Aorta (tissue), 5 donors: ENCODE measurements around the gene CABP7. TPM values are rescaled to one million over a fixed set of nuclear protein-coding genes. Genes with fewer than 3 reads are reported as not detected.

Experiments used
- ATAC-seq: fragments of 200-7000 bp; cut with Tn5 transposase; one replicate; pipeline ENCODE4 v1.9.1; 2022; ENCODE audit warnings: moderate library complexity; ENCODE audit not compliant: low FRiP score
- DNase-seq, 2 donors: peaks; one replicate each; pipeline ENCODE4 v3.0.0-alpha.2; 2020
- H3K27ac ChIP-seq, 2 donors: one replicate each; pipeline ENCODE4 v1.5.1; 2013; ENCODE audit warnings: low read length in 2 of 2, mild to moderate bottlenecking in 2 of 2, moderate library complexity in 2 of 2, control low read depth in 1 of 2, inconsistent platforms in 1 of 2, low read depth in 1 of 2
- H3K27me3 ChIP-seq, 2 donors: one replicate each; pipeline ENCODE4 v1.6.1; 2013; ENCODE audit warnings: control low read depth in 1 of 2, low read length in 1 of 2, mild to moderate bottlenecking in 1 of 2, moderate library complexity in 1 of 2; ENCODE audit not compliant: insufficient read depth in 2 of 2, control insufficient read depth in 1 of 2
- H3K36me3 ChIP-seq, 2 donors: one replicate each; pipeline ENCODE4 v1.6.1; 2013; ENCODE audit warnings: control low read depth in 1 of 2, low read length in 1 of 2, mild to moderate bottlenecking in 1 of 2; ENCODE audit not compliant: insufficient read depth in 2 of 2, control insufficient read depth in 1 of 2
- H3K4me1 ChIP-seq, 2 donors: one replicate each; pipeline ENCODE4 v1.6.1; 2013; ENCODE audit warnings: low read length in 2 of 2, control low read depth in 1 of 2, mild to moderate bottlenecking in 1 of 2, moderate library complexity in 1 of 2; ENCODE audit not compliant: insufficient read depth in 2 of 2, control insufficient read depth in 1 of 2
- H3K4me3 ChIP-seq, 2 donors: one replicate each; pipeline ENCODE4 v1.5.1; 2013; ENCODE audit warnings: low read length in 2 of 2, control low read depth in 1 of 2, mild to moderate bottlenecking in 1 of 2
- H3K9me3 ChIP-seq: one replicate; pipeline ENCODE4 v1.6.1; 2013; ENCODE audit warnings: mild to moderate bottlenecking, low read length; ENCODE audit not compliant: control insufficient read depth
- WGBS, 2 donors: extraction: QIAGEN DNeasy Blood & Tissue Kit; methylation state at CpG; one replicate each; pipeline ENCODE4 v1.1.7; 2013; 5-methylcytosine and 5-hydroxymethylcytosine counted together
- intact Hi-C, 2 donors: fragments of 100-400 bp; cut with DNase I; formaldehyde crosslinking; loops; one replicate each; pipeline versions ENCODE4 v1.14.2 to v1.15.0; 2022
- polyA plus RNA-seq, 2 donors: library from polyadenylated mRNA; stranded (reverse); fragments of 200-250 nt; gene quantifications; one replicate each; pipeline ENCODE4 v1.2.3, GENCODE V29; 2013
- total RNA-seq, 2 donors: library from RNA; stranded (reverse); fragmentation: NEBNext Ultra II Directional; extraction: Animal tissue kit (Norgen Biotek cat#: 25700); gene quantifications; one replicate each; pipeline ENCODE4 v1.2.1, GENCODE V29; 2021
- donor health status: healthy with polysubstance abuse.
- donor health status: Bipolar disorder and iron deficiency.
- donor health status: DM: no; HTN: no; CAD: no.
- donor health status: DM: no; HTN: no; CAD: no.
- donor health status: DM: yes; HTN: yes; CAD: no.

CABP7 gene
- total and polyA plus RNA-seq, 4 donors: 0.10 to 0.13 TPM; not detected in 2

DNA sequence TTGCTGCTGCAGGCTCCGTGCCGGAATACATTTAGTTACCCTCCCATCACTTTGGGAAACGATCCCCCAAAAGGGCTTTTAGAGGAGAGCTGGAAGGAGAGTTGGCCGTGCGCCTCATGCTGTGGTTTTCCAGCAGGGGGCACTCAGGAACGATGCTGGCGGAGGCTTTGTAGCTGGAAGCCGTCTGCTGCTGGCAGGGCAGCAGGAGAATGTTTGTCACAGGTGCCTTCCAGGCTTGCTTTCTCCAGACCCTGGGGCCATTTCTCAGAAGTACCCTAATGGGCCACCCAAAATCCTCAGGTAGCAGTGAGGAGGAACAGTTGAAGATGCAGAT, 30.0 kb upstream of the CABP7 start:
- intact Hi-C loops: no loop called here
- 29% methylated on average over 8 of the region's 8 CpGs for WGBS, 2 donors
- Histone ChIP-seq H3K36me3 (no peaks in the 10 kb centered on the region), H3K27me3 (no peaks in the 10 kb centered on the region), H3K27ac (no peak overlapping the region), H3K4me3 (no peak overlapping the region), H3K9me3 (no peaks in the 10 kb centered on the region), H3K4me1 (no peaks in the 10 kb centered on the region)
- ATAC-seq (peak; percentile 45), DNase-seq (peak in 1 of 2 donors; percentile 62)

- H3K27me3 ChIP-seq: no peaks in the 10 kb centered on the region
- 74 to 75% methylated on average over 9 of the region's 9 CpGs for WGBS, 2 donors
- intact Hi-C loops: no loop called here
- ATAC-seq: no peak
- H3K36me3 ChIP-seq: peaks cover 0 to 4% of the 10 kb centered on the region in 2 donors
- no peaks in the 10 kb centered on the region for H3K9me3 ChIP-seq
- DNase-seq: no peak
- no peak overlapping the region for H3K4me3 ChIP-seq
- H3K4me1 ChIP-seq: no peaks in the 10 kb centered on the region
- H3K27ac ChIP-seq: no peak overlapping the region
Measured at GRCh38 chr22:29690476-29690875, 29.3 kb upstream of the CABP7 start.

- no peaks in the 10 kb centered on the region for H3K4me1 ChIP-seq
- no peaks in the 10 kb centered on the region for H3K9me3 ChIP-seq
- H3K4me3 ChIP-seq: no peak overlapping the region
- peaks cover 0 to 4% of the 10 kb centered on the region in 2 donors for H3K36me3 ChIP-seq
- DNase-seq (no peak), ATAC-seq (no peak)
- H3K27me3 ChIP-seq: no peaks in the 10 kb centered on the region
- WGBS, 2 donors: 87% methylated on average over 13 of the region's 13 CpGs
- intact Hi-C loops: no loop called here
- H3K27ac ChIP-seq: no peak overlapping the region
Measured at GRCh38 chr22:29691636-29692326, 28.0 kb upstream of the CABP7 start.

DNA sequence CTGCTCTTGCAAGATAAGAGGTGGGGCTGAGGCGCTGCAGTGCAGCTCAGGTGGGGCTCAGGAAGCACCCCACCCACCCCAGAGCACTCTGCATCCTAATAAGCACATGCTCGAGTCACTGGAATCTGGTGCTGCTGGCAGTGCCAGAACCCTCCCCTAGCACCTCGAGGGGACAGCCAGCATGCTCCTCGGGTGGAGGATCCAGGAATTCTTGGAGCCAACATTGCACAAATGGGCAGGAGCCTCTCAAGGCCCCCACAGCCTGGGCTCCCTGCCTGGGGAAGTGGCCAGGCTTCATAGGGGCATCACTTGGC, 27.5 kb upstream of the CABP7 start:
- no peak overlapping the region for H3K4me3 ChIP-seq
- intact Hi-C loops: no loop called here
- DNase-seq (no peak), ATAC-seq (no peak)
- 50 to 54% methylated on average over 4 of the region's 4 CpGs for WGBS, 2 donors
- no peaks in the 10 kb centered on the region for H3K9me3 ChIP-seq
- H3K36me3 ChIP-seq: peaks cover 0 to 4% of the 10 kb centered on the region in 2 donors
- H3K4me1 ChIP-seq: no peaks in the 10 kb centered on the region
- H3K27ac ChIP-seq: no peak overlapping the region
- H3K27me3 ChIP-seq: no peaks in the 10 kb centered on the region

DNA sequence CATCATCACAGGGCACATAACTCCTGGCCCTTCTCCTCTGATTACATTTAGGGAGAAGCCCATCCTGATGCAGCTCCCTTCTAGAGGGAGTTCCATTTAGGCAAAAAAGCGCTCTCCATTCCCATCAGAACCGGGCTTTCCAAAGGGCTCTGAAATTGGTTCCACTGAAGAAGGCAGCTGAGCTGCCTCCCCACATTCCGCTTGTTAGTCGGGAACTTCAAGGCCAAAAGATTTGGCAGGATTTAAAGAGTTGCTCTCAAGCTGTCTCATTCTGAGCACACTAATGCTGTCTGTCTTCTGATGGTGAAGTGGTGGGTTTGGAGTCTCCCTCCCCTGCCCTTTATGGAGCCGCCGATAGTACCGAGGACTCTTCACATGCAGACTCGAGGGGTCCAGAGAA, 26.6 kb upstream of the CABP7 start:
- DNase-seq (no peak), ATAC-seq (no peak)
- Histone ChIP-seq H3K27ac (no peak overlapping the region), H3K4me1 (no peaks in the 10 kb centered on the region), H3K36me3 (peaks cover 0 to 4% of the 10 kb centered on the region in 2 donors), H3K4me3 (no peak overlapping the region), H3K9me3 (no peaks in the 10 kb centered on the region), H3K27me3 (no peaks in the 10 kb centered on the region)
- WGBS, 2 donors: 82 to 84% methylated on average over 8 of the region's 8 CpGs
- intact Hi-C loops: no loop called here

DNA sequence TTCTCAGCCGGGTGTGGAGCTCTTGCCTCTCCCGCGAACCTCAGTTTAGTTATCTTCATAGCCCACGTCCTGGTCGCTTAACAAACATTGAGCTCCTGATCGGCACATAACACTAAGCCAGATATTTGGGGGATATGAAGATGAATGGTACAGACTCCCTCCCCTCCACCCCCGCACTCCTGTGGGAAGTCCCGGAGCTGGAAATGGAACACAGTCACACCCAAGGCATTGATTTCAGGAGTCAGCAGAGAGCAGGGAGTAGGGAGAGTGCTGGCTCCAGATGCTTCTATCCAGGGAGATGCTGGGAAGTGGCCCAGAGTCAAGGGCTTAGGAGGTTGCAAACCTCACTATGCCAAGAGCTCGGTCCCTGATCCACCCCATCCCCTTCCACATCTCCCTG, 26.1 kb upstream of the CABP7 start:
- Histone ChIP-seq H3K4me1 (no peaks in the 10 kb centered on the region), H3K36me3 (peaks cover 0 to 4% of the 10 kb centered on the region in 2 donors), H3K27ac (no peak overlapping the region), H3K27me3 (no peaks in the 10 kb centered on the region), H3K4me3 (no peak overlapping the region), H3K9me3 (no peaks in the 10 kb centered on the region)
- intact Hi-C loops: no loop called here
- DNase-seq: no peak
- no peak for ATAC-seq
- 76 to 79% methylated on average over 9 of the region's 9 CpGs for WGBS, 2 donors

DNA sequence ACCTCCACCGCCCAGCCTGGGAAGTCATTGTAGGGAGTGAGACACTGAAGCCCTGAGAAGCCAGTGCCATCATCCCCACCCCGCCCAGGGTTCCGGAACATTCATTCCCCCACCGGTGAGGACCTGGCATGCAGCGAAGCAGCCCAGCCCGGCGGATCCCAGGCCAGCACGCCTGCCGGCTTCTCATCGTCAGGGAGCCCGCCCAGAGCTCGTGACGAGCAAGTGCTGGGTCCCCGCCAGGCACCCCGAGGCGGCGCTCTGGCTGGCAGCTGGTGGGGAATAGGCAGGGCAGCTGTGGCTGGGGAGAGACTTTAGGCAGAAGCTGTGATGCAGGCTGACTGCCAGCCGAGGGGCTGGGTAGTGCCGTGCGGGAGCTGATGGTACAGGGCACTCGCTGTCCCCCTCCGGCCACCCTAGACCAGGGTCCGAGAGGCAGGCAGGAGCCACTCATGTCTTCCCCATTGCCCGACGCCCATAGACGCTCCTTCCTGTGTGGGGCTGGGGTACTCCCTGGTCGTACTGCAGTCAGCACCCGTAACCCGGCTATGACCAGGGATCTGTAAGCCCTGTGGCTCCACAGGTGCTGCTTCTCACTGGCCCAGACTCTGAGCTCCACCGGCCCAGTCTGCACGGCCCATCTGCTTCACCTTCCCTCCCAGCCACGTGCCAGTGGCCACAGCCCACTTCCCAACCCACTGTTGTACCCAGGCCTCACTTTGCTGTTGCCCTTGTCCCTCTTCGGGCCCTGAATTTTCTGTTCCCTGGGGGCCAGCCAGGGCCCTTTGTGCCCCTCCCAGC, 24.5 kb upstream of the CABP7 start:
- H3K27ac ChIP-seq: no peak overlapping the region
- H3K9me3 ChIP-seq: no peaks in the 10 kb centered on the region
- no peak overlapping the region for H3K4me3 ChIP-seq
- intact Hi-C loops: no loop called here
- H3K36me3 ChIP-seq: peaks cover 0 to 4% of the 10 kb centered on the region in 2 donors
- no peaks in the 10 kb centered on the region for H3K4me1 ChIP-seq
- no peaks in the 10 kb centered on the region for H3K27me3 ChIP-seq
- 92% methylated on average over 32 to 33 of the region's 33 CpGs for whole genome bisulfite sequencing, 2 donors
- ATAC-seq (no peak), DNase-seq (no peak)

GRCh38 chr22:29697853-29698598, 21.8 kb upstream of the CABP7 start:
- H3K27me3 ChIP-seq: no peaks in the 10 kb centered on the region
- 78 to 82% methylated on average over 16 of the region's 16 CpGs for WGBS, 2 donors
- no peaks in the 10 kb centered on the region for H3K4me1 ChIP-seq
- ATAC-seq (no peak), DNase-seq (no peak)
- no peak overlapping the region for H3K4me3 ChIP-seq
- intact Hi-C loops: no loop called here
- H3K36me3 ChIP-seq: peaks cover 0 to 4% of the 10 kb centered on the region in 2 donors
- H3K9me3 ChIP-seq: no peaks in the 10 kb centered on the region
- H3K27ac ChIP-seq: no peak overlapping the region
